HUDEP-2 (cell line): ENCODE results near the gene TRAPPC2L.

Experiments used
- DNase-seq, 76 experiments: peaks; one replicate each; lab custom pipeline; 2025; ENCODE audit not compliant: unreplicated experiment in 76 of 76; lab: John Stamatoyannopoulos, UW

Gene TRAPPC2L, protein sequence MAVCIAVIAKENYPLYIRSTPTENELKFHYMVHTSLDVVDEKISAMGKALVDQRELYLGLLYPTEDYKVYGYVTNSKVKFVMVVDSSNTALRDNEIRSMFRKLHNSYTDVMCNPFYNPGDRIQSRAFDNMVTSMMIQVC

DNA sequence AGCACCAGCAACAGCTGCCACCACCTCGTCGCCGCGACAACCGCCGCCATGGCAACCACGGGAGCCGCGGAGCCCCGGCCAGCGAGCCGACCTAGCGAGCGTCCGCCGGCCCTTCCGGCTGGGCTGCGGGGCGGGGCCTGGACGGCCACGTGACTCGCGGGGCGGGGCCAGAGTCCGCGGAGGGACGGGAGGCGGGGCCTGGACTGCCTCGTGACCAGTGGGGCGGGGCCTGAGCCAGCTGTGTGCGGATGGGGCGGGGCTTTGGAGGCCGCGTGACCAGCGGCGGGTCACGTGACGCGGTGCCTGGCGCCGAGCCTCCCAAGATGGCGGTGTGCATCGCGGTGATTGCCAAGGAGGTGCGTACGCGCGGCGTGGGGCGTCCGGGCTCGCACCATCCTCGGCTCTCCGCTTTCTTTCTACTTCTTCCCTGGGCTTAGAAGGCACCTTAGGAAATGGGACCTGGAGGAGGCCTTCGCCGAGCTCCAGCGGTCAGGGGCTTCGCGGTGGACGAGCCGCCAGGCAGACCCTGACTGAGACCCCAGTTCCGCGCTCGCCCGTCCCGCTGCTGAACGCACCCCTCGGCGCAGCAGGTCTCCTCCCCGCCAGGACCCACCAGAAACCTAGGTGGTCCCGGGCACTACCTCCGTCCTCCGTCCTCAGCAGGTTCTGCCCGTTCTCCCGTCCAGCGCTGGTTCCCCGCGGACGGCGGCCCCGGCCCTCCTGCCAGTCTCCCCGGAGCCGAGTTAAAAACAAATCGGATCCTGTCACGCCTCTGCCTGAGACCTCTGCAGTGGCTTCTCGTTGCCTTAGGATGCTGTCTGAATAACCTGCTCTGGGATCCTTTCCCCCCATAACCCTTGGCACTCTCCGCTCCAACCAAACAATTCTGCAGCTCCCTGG, at the start of gene TRAPPC2L, which contains the start of gene GALNS:
Gene TRAPPC2L (plus strand): TSS at position 300 of the 900 bp plus-strand sequence. CDS start 24 bp downstream, at position 324.
Gene GALNS (minus strand): TSS at position 120 of the 900 bp plus-strand sequence. CDS start 70 bp downstream, at position 50.
- DNase-seq: peak in 74 of 76 experiments; percentile 50 to 99 (median 96)

DNA sequence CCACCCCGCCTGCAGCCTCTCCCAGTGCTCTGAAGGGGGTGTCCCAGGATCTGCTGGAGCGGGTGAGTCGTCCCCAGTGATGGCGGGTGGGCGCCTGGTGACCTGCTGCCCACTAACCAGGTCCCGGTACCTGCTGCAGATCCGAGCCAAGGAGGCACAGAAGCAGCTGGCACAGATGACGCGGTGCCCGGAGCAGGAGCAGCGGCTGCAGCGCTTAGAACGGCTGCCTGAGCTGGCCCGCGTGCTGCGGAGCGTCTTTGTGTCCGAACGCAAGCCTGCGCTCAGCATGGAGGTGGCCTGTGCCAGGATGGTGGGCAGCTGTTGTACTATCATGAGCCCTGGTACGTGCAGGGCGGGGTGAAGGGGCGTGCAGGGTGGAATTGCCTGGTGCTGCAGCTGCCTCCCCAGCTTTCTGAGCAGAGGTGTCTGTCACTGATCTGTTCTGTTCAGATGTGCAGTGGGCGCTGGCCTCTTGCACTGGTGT, 49.7 kb upstream of the TRAPPC2L start:
- DNase-seq: peak in 7 of 76 experiments; percentile 18 to 36 (median 28)

DNA sequence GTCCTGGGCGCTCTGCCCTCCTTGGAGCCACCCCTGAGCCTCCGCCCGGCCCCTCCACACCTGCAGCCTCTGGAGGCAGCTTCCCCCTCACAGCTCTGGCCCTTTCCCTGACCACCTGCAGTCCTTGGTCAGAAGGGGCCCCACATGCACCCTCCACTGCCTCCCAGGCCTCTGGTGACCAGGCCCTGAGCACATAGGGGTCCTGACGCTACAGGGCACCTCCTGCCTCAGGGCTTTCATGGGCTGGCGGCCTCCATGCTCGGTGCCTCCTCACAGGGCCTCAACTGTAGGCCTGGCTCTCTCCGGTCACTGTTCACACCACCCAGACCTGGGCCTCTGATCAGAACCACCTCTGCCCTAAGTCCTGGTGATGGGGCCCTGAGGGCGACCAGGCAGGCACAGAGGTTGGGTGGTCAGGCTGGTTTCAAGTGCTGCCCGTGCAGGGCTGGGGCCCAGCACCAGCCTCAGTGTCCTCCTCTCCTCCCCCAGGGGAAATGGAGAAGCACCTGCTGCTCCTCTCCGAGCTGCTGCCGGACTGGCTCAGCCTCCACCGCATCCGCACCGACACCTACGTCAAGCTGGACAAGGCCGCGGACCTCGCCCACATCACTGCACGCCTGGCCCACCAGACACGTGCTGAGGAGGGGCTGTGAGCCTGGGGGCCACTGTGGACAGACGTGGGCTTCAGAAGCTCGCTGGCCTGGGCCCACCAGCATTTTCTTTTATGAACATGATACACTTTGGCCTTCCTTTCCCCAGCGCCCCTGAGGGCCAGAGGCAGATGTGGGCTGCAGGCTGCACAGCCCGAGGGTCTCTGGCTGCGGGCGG, 49.1 kb upstream of the TRAPPC2L start:
- DNase-seq: no peak

DNA sequence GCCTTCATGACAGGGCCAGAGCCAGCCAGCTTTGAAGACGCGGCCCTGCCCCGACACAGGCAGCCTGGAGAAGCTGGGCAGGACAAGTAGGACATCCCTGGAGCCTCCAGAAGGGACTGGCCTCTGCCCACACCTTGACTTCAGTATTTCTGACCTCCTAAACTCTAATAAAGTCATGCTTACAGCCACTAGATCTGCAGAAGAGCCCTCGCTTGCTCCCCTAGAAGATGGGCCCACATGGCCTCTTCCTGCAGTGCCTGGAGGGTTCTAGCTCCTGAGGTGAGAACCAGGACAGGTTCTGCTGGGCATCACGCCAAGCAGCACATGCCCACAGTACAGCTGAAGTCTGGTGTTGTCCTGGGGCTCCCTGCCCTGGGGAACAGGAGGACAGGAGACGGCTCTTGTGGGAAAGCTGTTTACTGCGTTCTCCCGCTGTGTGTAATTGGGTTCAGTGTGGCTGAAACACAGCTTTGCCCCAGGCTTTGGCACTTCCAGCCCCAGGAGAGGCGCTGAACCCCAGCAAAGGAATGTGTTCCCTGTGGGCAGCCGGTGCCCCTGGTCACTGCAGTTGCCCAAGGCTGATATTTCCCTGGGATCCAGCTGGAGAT, 47.8 kb upstream of the TRAPPC2L start:
- peak in 20 of 76 experiments; percentile 10 to 55 (median 28) for DNase-seq

DNA sequence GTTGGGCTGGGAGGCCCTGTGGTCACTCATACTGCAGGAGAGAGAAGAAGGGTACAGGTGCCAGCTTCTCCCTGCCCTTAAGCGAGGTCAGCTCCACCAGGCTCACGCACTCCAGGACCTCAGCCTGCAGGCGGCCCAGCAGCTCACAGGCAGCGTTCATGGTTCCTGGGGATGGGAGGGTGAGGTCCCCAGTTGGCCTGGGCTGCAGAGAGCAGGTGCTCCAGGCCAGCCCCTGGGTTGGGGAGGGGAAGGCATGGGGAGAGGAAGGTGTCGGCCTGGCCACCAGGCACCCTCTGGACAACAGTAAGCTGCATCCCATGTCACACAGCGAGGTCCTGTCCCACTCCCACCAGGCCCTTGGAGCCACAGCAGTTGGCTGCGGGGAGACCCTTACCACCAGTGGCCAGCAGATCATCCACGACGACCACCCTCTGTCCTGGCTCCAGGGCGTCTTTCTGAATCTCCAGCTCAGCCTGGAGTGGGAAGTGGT, 47.2 kb upstream of the TRAPPC2L start:
- DNase-seq: peak in 4 of 76 experiments; percentile 24 to 38 (median 31)

DNA sequence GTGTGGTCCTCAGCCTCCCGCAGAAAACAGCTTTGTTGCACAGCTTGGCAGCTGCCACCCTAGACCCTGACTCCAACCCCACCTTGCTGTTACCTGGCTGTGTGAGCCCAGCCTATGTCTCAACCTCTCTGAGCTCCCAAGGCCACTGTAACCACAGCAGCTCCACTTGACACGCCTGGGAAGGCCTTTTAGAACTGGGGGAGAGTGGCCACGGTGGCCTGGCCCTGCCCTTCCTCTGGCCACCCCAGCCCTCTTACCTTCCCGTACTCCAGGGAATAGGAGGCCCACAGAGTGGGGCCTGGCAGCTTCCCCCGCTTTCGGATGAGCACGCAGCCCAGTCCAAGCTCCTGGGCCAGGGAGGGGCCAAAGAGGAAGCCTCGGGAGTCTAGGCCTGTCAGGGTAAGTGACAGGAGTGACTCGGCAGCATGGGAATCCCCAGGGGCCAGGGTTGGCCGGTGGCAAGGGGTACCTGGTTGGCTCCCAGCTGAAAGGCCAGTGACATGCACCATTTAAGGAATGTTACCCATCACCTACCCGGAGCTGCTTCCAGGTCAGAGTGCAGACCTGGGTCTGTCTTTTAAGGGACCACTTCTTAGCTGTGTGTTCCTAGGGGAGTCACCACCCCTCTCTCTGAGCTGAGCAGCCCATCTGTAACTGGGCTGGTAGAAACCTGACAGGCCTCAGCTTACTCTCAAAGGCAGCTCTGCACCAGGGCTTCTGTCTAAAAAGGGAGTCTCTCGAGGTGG, 46.6 kb upstream of the TRAPPC2L start:
- peak in 28 of 76 experiments; percentile 19 to 50 (median 30) for DNase-seq

DNA sequence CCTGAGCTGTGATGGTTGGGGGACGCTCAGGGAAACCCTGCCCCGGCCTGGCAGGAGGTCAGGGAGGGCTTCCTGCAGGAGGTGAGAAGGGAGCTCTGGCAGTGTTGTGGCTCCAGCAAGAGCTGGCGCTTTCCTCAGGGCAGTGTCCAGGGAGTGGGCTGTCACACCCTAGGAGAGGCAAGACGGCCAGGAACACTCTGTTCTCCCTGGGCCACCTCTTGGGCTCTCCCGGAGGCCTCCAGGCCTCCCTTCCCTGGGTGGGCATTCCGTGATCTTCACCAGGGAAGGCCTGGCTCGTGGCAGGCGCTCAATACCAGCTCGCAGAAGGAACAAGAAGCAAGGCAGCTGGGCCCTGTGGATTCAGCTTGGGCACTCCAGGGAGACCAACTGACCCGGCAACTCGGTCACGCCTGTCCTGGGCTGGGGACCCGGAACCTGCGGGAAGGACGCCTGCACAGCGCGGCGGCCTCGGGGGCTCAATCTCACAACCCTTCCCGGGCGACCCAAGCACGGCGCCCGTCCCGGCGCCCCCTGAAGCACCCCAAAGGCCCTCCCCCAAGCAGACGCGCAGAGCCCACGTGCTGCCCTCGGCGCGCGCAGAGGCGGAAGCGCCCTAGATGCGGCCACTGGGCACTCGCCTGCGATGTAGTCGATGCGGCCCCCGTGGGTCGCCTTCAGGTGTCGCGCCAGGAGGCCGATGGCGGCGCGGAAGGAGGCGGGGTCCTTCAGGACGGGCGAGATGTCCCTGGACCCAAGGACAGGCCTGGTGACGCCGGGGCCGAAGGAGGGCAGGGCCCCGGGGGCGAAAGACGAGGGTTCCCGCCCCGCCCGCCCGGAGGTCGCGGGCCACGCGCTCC, 45.8 kb upstream of the TRAPPC2L start:
- DNase-seq: peak in 52 of 76 experiments; percentile 18 to 70 (median 48)

DNA sequence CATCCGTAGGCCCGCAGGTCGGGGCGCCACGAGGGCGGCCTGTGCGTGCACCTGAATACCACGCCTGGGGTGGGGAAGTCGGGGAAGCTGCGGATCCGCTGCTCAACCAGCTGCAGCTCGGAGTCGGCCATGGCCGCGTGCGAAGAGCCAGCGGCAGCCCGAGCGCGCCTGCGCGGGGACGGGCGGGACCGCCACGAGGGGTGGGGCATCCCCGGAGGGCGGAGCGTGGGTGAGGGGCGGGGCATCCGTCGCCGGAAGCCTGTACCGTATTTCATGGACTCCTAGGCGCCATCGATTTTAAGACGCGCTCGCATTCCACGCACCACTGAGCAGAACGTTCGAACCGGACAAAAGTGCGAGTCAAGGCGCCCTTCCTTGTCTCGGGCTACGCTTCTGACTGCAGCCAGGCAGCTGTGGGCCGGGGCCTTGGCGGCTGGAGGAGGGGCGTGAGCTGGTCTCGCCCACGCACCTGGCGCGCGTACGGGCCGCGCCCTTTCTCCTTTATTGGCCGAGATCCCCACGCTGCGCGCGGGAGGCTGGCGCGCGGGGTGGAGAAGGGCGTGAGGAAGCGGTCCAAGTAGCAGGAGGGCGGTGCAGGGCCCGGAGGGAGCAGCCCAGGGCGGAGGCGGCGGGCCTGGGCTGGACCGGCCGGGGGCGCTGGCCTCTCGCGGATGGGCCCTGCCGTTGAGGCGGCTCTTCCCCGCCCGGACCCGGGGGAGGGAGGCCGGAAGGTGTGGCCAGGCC, 45.0 kb upstream of the TRAPPC2L start, which contains the start of gene APRT:
Gene APRT (minus strand): TSS at position 160 of the 744 bp plus-strand sequence. CDS start 29 bp downstream, at position 131.
- peak in 75 of 76 experiments; percentile 39 to 98 (median 94) for DNase-seq

DNA sequence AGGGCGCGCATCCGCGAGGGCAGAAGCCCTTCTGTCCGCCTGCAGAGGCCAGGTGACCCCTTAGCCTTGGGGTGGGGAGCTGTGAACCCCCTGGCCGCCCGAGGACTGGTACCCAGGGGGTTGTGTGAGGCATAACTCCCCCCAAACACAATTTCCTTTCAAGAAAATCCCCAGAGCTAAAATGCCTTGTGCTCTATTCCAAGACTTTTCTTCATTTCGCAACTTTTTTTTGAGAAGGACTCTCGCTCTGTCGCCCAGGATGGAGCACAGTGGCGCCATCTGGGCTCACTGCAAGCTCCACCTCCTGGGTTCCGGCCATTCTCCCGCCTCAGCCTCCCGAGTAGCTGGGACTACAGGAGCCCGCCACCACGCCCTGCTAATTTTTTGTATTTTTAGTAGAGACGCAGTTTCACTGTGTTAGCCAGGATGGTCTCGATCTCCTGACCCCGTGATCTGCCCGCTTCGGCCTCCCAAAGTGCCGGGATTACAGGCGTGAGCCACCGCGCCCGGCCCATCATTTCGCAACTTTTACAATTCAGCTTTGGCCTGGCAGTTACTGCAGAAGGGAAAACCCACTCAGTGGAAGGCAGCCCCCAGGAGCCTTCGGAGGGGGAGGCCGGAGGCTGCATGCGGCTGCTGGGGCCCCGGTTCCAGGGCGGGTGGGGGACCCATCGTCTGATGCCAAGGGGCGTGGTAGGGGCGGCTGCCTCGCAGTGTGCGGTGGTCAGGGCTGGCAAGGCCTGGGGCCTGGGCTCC, 44.2 kb upstream of the TRAPPC2L start:
- DNase-seq: peak in 41 of 76 experiments; percentile 21 to 74 (median 48)

DNA sequence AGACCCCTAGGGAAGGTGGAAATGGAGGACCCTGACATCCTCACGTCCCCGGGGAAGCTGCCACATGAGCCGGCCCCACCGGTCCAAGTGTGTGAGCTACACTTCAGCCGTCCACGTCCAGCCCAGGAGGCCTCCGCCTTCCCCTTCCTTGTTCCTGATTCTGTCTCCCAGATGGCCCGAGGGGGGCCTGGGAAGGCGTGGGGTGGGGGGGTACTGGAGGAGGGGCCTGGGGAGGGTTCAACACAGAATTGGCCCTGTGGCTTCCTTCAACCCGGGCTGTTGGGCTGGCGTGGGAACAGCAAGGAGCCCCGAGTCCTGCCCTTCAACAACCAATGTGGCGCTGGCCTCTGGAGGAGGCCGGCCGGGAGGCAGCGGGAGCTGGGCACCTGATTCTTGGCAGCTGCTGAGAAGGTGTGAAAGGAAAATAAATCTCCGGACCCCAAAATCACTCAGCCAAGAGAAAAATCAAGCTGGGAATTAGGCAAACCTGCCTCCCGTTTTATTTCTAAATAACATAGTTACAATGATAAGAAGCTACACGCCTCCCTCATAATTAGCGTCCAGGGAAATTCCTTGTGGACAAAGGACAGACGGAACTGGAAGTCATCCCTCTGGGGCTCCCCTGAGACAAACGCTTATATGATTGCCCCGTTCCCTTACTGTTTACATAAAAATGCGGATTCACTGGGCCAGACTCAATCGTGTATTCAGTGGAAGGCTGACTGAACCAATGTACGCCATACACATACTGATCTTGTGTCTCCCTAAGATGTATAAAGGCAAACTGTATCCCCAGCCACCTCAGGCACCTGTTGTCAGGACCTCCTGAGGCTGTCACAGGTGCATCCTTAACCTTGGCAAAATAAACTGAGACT, 43.4 kb upstream of the TRAPPC2L start:
- no peak for DNase-seq

DNA sequence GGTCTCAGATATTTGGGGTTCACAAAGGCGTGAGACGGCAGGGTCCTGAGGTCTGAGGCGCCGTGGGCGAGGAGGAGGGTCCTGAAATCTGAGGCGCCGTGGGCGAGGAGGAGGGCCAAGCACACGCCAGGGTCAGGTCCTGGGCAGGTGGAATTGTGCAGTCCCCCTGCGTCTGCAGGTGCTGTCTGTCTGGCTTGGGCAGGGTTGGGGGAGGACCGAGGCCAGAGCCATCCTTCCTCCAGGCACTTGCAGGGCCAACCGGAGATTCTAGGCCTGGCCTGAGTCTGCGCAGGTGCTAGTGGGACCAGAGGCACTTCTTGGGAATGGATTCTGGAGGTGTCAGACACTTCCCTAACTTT, 42.8 kb upstream of the TRAPPC2L start:
- no peak for DNase-seq

DNA sequence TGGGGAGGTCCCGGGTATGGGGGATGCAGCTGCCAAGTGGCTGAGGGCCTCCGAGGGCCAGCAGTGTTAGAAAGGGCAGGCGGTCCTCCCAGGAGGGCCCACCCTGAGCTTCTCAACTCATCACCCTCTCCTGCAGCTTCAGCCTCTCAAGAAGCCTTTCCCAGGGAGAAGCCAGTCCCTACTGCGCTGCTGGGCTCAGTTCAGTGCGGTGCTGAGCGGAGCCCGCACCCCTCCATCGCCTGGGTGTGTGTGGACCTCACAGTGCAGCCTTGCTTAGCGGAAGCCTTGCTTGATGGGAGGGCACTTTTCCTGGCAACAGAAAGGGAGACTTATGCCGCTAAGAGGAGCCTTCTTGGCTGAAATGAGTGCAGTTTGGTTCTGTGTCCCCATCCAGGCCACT, 41.7 kb upstream of the TRAPPC2L start:
- no peak for DNase-seq

DNA sequence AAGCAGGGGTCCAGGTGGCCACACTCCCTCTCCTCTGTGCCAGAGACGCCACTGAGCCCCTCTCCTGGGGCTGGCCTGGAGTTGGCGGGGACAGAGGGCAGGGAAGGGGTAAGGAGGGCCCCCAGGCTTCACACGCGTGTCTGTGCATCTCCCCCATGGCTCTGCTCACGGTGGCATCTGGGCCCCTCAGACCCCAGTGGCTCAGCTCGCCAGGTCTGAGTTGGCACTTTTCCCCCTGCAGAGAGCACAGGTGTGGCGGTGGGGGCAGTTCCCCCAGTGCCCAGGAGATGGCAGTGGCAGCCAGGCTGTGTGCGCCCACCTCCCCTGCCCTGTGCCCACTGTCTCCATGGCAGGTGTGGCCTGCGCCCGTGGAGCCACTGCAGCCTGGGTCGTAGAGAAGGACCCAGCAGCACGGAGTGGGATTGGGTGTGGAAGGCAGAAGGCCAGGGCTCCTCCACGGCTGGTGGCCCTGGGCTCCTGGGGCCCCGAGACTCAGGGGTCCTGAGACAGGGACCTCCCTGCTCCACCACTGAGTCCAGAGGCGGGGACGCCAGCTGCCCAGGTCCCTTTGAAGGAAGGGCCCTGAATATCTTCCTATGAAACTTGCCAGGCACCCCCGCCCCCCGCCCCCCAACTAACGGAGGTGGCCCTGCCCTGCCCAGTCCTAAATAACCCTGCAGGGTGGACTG, 40.9 kb upstream of the TRAPPC2L start:
- peak in 33 of 76 experiments; percentile 8 to 52 (median 27) for DNase-seq

DNA sequence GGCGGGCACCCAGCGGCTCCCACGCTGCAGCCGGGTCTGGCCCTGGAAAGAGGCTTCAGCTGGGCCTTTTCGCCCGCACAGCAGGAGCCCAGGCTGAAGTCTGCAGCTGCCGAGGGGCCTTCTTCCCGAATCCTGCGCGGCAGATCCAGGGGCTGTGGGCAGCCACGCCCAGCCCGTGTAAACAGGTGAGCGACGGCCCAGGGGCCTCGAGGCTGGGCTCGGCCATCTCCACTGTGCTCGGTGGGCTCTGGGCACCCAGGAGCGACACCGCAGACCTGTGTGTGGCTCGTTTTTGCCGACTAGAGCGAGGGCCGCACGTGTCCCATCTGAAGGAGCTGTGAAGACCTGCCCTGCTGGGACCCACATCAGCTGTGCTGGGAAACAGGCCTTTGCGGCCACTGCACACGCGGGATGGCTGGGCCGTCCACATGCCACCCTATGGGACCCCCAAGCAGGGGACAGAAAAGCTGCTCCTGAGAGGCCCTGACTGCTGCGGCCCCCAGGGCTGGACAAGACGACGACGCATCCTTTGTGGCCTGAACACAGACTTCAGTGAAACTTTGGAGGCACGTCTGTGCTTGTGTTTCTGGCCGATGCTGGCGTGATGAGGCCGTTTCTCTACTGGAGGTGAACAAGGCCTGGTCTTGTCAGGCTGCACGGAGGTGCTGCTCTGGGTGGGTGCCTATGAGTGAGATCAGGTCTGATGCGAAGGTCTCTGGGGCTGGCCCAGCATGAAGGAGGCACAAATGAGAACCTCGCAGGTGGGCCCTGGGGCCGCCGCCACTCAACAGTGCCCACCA, 40.0 kb upstream of the TRAPPC2L start:
- DNase-seq: no peak
